ENCODE results near the gene EFCAB5.

DNA sequence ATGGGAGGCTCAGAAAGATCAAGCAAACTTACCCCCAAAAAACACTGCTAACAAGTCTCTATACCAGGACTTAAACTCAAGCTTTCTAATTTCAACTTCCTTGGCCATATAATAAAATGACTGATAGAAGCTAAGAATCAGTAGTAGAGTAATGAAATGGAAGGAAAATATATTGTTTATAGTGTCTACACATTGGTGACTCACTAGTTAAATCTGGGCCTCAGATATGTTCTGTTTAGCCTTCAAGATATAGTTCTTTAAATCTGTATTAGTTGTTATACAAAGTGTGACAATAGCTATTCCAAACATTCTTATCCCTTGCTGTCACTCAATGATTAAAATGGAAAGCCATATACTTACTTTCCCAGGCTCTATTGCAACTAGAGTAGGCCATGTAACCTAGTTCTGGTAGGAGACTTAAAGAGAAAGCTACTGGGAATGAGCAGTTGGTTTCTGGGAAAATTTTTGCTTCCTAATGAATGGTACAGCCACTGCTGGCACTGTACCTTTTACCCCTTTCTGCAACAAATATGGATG lies 29.7 kb upstream of the EFCAB5 start:
- TF ChIP-seq POLR2AphosphoS5 (IDR thresholded peaks at IDR 0.05; ENCODE audit: borderline replicate concordance, low read depth, low read length) (no peak), EZH2 (IDR thresholded peaks at IDR 0.05) (no peak)

Data from SK-N-MC (cell line).